Astrocyte (in vitro differentiated cells and primary cell): ENCODE results near the gene FXR2.

ENCODE experiments used
- CTCF ChIP-seq: IDR thresholded peaks from 2 replicates; pipeline ENCODE4 v1.5.1; 2011; ENCODE audit warnings: low read depth, mild to moderate bottlenecking, inconsistent platforms, low read length, moderate library complexity; ENCODE audit not compliant: insufficient read depth
- EZH2 ChIP-seq: IDR thresholded peaks from 2 replicates; pipeline ENCODE4 v1.6.1; 2012; ENCODE audit warnings: mild to moderate bottlenecking, low read length, inconsistent platforms; ENCODE audit not compliant: insufficient read depth

DNA sequence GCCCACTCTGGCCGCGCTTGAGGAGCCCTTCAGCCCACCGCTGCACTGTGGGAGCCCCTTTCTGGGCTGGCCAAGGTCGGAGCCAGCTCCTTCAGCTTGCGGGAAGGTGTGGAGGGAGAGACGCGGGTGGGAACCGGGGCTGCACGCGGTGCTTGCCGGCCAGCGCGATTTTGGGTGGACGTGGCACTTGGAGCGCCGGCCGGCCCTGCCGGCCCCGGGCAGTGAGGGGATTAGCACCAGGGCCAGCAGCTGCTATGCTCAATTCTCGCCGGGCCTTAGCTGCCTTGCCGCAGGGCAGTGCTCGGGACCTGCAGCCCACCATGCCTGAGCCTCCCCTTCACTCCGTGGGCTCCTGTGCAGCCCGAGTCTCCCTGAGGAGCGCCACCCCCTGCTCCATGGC lies 26.1 kb upstream of the FXR2 start:
- TF ChIP-seq CTCF (no peak), EZH2 (no peak)
